H1 (cell line): ENCODE results near the gene SULF2. TPM values are rescaled to one million over a fixed set of nuclear protein-coding genes. Genes with fewer than 3 reads are reported as not detected.

Source experiments
- CTCF ChIA-PET: fragments of 300-600 bp; sonication (Branson Sonifier 250); formaldehyde crosslinking; loops from one replicate; lab custom pipeline; 2021; ENCODE audit not compliant: partially characterized antibody; lab: Charles Lee
- POLR2A ChIA-PET: fragments of 300-600 bp; sonication (Branson Sonifier 250); formaldehyde crosslinking; loops from one replicate; lab custom pipeline; 2021; ENCODE audit warnings: inconsistent platforms; ENCODE audit not compliant: partially characterized antibody; lab: Charles Lee
- DNase-seq, 2 experiments: peaks; one replicate each; pipeline versions ENCODE4 v3.0.0 to v3.0.0-alpha.2; 2010 to 2022; ENCODE audit warnings: low spot score in 2 of 2, low read depth in 1 of 2, mixed read lengths in 1 of 2
- FAIRE-seq: peaks from 2 replicates; lab custom pipeline; 2011; peaks lifted over from hg19 to GRCh38; lab: Jason Lieb, UNC
- H2AFZ ChIP-seq: 2 replicates; pipeline ENCODE4 v1.8.1; 2012; ENCODE audit warnings: low read length, inconsistent platforms
- H2AK5ac ChIP-seq: 2 replicates; pipeline ENCODE4 v1.6.1; 2013; ENCODE audit warnings: low read depth, low read length
- H2BK120ac ChIP-seq: replicated peaks from 2 replicates; pipeline ENCODE3; 2013; ENCODE audit warnings: low read depth, low read length, inconsistent platforms
- H2BK12ac ChIP-seq: 2 replicates; pipeline ENCODE4 v1.6.1; 2013; ENCODE audit warnings: low read depth, low read length
- H2BK15ac ChIP-seq: 2 replicates; pipeline ENCODE4 v1.6.1; 2013; ENCODE audit warnings: low read length
- H2BK20ac ChIP-seq: 2 replicates; pipeline ENCODE4 v1.6.1; 2013; ENCODE audit warnings: low read length
- H2BK5ac ChIP-seq: 2 replicates; pipeline ENCODE4 v1.6.1; 2013; ENCODE audit warnings: low read depth, low read length
- H3K14ac ChIP-seq: 2 replicates; pipeline ENCODE4 v1.6.1; 2013; ENCODE audit warnings: inconsistent platforms; ENCODE audit not compliant: insufficient read length
- H3K18ac ChIP-seq: 2 replicates; pipeline ENCODE4 v1.6.1; 2013; ENCODE audit warnings: low read length; ENCODE audit errors: extremely low read depth
- H3K23ac ChIP-seq: 2 replicates; pipeline ENCODE4 v1.6.1; 2013; ENCODE audit warnings: inconsistent platforms; ENCODE audit not compliant: insufficient read length
- H3K23me2 ChIP-seq: 2 replicates; pipeline ENCODE4 v1.6.1; 2013; ENCODE audit warnings: low read depth, low read length
- H3K27ac ChIP-seq: 2 replicates; pipeline ENCODE4 v1.6.1; 2011; ENCODE audit warnings: low read depth, low read length, inconsistent platforms
- H3K27me3 ChIP-seq, 4 experiments: replicated peaks in 1 of 4; 1 replicate in 1 of 4; 2 replicates in 3 of 4; pipeline versions ENCODE4 v1.6.1 to v1.8.1; 2011 to 2013; ENCODE audit warnings: low read length in 3 of 4, mild to moderate bottlenecking in 3 of 4, inconsistent platforms in 2 of 4, mixed read lengths in 2 of 4, moderate library complexity in 1 of 4; ENCODE audit not compliant: control insufficient read depth in 3 of 4, insufficient read depth in 3 of 4; ENCODE audit errors: extremely low read depth in 1 of 4
- H3K36me3 ChIP-seq, 4 experiments: 2 replicates each; pipeline versions ENCODE4 v1.6.1 to v1.8.1; 2011 to 2013; ENCODE audit warnings: mild to moderate bottlenecking in 4 of 4, low read length in 3 of 4, moderate library complexity in 2 of 4, control low read depth in 1 of 4, inconsistent platforms in 1 of 4; ENCODE audit not compliant: insufficient read depth in 4 of 4, control insufficient read depth in 2 of 4
- H3K4ac ChIP-seq: replicated peaks from 2 replicates; pipeline ENCODE3; 2013; ENCODE audit warnings: low read length, low read depth, mixed read lengths, inconsistent platforms; ENCODE audit not compliant: insufficient read length
- H3K4me1 ChIP-seq, 4 experiments: replicated peaks in 1 of 4; 1 replicate in 1 of 4; 2 replicates in 3 of 4; pipeline versions ENCODE4 v1.6.1 to v1.8.1; 2011 to 2013; ENCODE audit warnings: low read length in 3 of 4, inconsistent platforms in 2 of 4, mixed read lengths in 1 of 4; ENCODE audit not compliant: insufficient read depth in 4 of 4, control insufficient read depth in 3 of 4
- H3K4me2 ChIP-seq, 2 experiments: 2 replicates each; pipeline versions ENCODE4 v1.6.1 to v1.8.1; 2011 to 2013; ENCODE audit warnings: low read depth in 2 of 2, low read length in 2 of 2, control low read depth in 1 of 2, inconsistent platforms in 1 of 2, mild to moderate bottlenecking in 1 of 2; ENCODE audit not compliant: insufficient read depth in 1 of 2
- H3K4me3 ChIP-seq, 4 experiments: fragments of 200-600, 300-600 bp in 1 of 4; sonication (generic), shearing (Covaris generic), sonication (Bioruptor Twin) in 1 of 4; 2 replicates each; pipeline versions ENCODE4 v1.5.1 to v1.8.1; 2011 to 2016; ENCODE audit warnings: low read length in 4 of 4, low read depth in 3 of 4, control low read depth in 2 of 4, inconsistent platforms in 2 of 4, mild to moderate bottlenecking in 2 of 4, mixed read lengths in 1 of 4, moderate library complexity in 1 of 4; ENCODE audit not compliant: insufficient read depth in 2 of 4; ENCODE audit errors: extremely low read depth in 1 of 4
- H3K56ac ChIP-seq: replicated peaks from 2 replicates; pipeline ENCODE3; 2013; ENCODE audit warnings: low read depth, mild to moderate bottlenecking, mixed read lengths, low read length, inconsistent platforms; ENCODE audit not compliant: insufficient read length
- H3K79me1 ChIP-seq: 2 replicates; pipeline ENCODE4 v1.6.1; 2013; ENCODE audit warnings: low read depth, low read length, control low read depth
- H3K79me2 ChIP-seq, 2 experiments: 2 replicates each; pipeline versions ENCODE4 v1.6.1 to v1.8.1; 2012 to 2013; ENCODE audit warnings: low read length in 2 of 2, mild to moderate bottlenecking in 2 of 2, inconsistent platforms in 1 of 2; ENCODE audit not compliant: insufficient read depth in 2 of 2, control insufficient read depth in 1 of 2
- H3K9ac ChIP-seq, 4 experiments: replicated peaks in 1 of 4; 1 replicate in 1 of 4; 2 replicates in 3 of 4; pipeline versions ENCODE4 v1.6.1 to v1.8.1; 2011 to 2013; ENCODE audit warnings: low read depth in 3 of 4, low read length in 3 of 4, control low read depth in 2 of 4, mild to moderate bottlenecking in 2 of 4, moderate library complexity in 2 of 4, inconsistent platforms in 1 of 4; ENCODE audit errors: extremely low read depth in 1 of 4
- H3K9me3 ChIP-seq, 2 experiments: 2 replicates each; pipeline versions ENCODE4 v1.6.1 to v1.8.1; 2012 to 2013; ENCODE audit warnings: mild to moderate bottlenecking in 2 of 2, moderate library complexity in 2 of 2, control low read depth in 1 of 2, inconsistent platforms in 1 of 2, low read depth in 1 of 2, low read length in 1 of 2, mixed read lengths in 1 of 2; ENCODE audit not compliant: insufficient read depth in 2 of 2
- H4K20me1 ChIP-seq, 2 experiments: replicated peaks in 1 of 2; 2 replicates each; pipeline versions ENCODE3 to v1.8.1; 2011 to 2013; ENCODE audit warnings: inconsistent platforms in 2 of 2, low read length in 2 of 2, mild to moderate bottlenecking in 1 of 2; ENCODE audit not compliant: insufficient read depth in 2 of 2, control insufficient read depth in 1 of 2
- H4K5ac ChIP-seq: 2 replicates; pipeline ENCODE4 v1.6.1; 2013; ENCODE audit warnings: low read length, low read depth, mixed read lengths, inconsistent platforms; ENCODE audit not compliant: insufficient read length
- H4K8ac ChIP-seq: 2 replicates; pipeline ENCODE4 v1.8.0; 2013; ENCODE audit warnings: mild to moderate bottlenecking, moderate library complexity, low read length, inconsistent platforms; ENCODE audit not compliant: insufficient read depth; ENCODE audit errors: extremely low read depth
- H4K91ac ChIP-seq: replicated peaks from 2 replicates; pipeline ENCODE3; 2013; ENCODE audit warnings: low read length, mixed read lengths, inconsistent platforms; ENCODE audit not compliant: insufficient read length
- EZH2 ChIP-seq: fragments of 200-600 bp; sonication (generic); IDR thresholded peaks from 2 replicates; pipeline ENCODE4 v1.7.1; 2012; ENCODE audit warnings: low read depth, mild to moderate bottlenecking, moderate library complexity, low read length, inconsistent platforms; ENCODE audit not compliant: severe bottlenecking
- GTF2F1 ChIP-seq: IDR thresholded peaks from 2 replicates; pipeline ENCODE4 v1.6.1; 2012; ENCODE audit warnings: low read depth, low read length, improper control_type of control experiment, borderline replicate concordance
- HDAC6 ChIP-seq: IDR thresholded peaks from one replicate; pipeline ENCODE4 v1.7.1; 2012; ENCODE audit warnings: low read depth, mild to moderate bottlenecking, inconsistent platforms, low read length, moderate library complexity
- KDM5A ChIP-seq: fragments of 200-600 bp; IDR thresholded peaks from 2 replicates; pipeline ENCODE4 v1.7.1; 2012; ENCODE audit warnings: mild to moderate bottlenecking, low read length, inconsistent platforms, mixed read lengths
- PHF8 ChIP-seq: fragments of 200-600 bp; sonication (generic); conservative IDR thresholded peaks from 2 replicates; pipeline ENCODE4 v1.7.1; 2012; ENCODE audit warnings: low read depth, mild to moderate bottlenecking, inconsistent platforms, low read length, moderate library complexity
- SIRT6 ChIP-seq: IDR thresholded peaks from one replicate; pipeline ENCODE4 v1.7.1; 2012; ENCODE audit warnings: low read length, inconsistent platforms
- SRF ChIP-seq: IDR thresholded peaks from 2 replicates; pipeline ENCODE4 v1.6.1; 2011; ENCODE audit warnings: mild to moderate bottlenecking, low read depth, low read length, moderate library complexity
- SUZ12 ChIP-seq: fragments of 200-600 bp; sonication (generic); IDR thresholded peaks from 2 replicates; pipeline ENCODE4 v1.6.1; 2012; ENCODE audit warnings: mild to moderate bottlenecking, inconsistent platforms, low read length, moderate library complexity, mixed read lengths
- WGBS, 2 experiments: shearing (Covaris generic) in 1 of 2; methylation state at CpG; one replicate each; pipeline versions ENCODE4 v1.1.6 to v1.1.7; 2013 to 2015; ENCODE audit warnings: low lambda C conversion rate in 2 of 2, mixed read lengths in 2 of 2, inconsistent platforms in 1 of 2, low coverage in 1 of 2, missing lambda C conversion rate in 1 of 2; ENCODE audit not compliant: insufficient replicate concordance in 2 of 2, insufficient coverage in 1 of 2, insufficient read length in 1 of 2; ENCODE audit errors: extremely low coverage in 1 of 2, missing lambda C conversion rate in 1 of 2; 5-methylcytosine and 5-hydroxymethylcytosine counted together
- polyA plus RNA-seq, 7 experiments: library from polyadenylated mRNA; depleted of rRNA in 3 of 7; stranded (reverse) in 5 of 7; unstranded in 2 of 7; fragments of >200 nt in 5 of 7; fragments of 200-250 nt in 2 of 7; gene quantifications; 1 replicate in 5 of 7; 2 replicates in 1 of 7; 4 replicates in 1 of 7; pipeline versions ENCODE4 v1.2.1 to v1.2.3, GENCODE V29; 2011 to 2013; ENCODE audit warnings: missing spikeins in 2 of 7, mixed read lengths in 2 of 7
- total RNA-seq: library from RNA; stranded (reverse); fragmentation: NEBNext Ultra II Directional; extraction: Animal tissue kit (Norgen Biotek cat#: 25700); gene quantifications from 2 replicates; pipeline ENCODE4 v1.2.1, GENCODE V29; 2021
- TF ChIP-seq, protein P1 (sequence below): IDR thresholded peaks from 2 replicates; pipeline ENCODE4 v1.6.1; 2012; ENCODE audit warnings: low read length, inconsistent platforms

The SULF2 gene
- total and polyA plus RNA-seq, 2 of the 8 experiments (the other 6 are each of a cell fraction or from before 2014, with no cell fraction given): 15.7 to 28.2 TPM

- H4K5ac ChIP-seq: no peak overlapping the region
- H2BK5ac ChIP-seq: no peak overlapping the region
- H3K9me3 ChIP-seq: no peaks in the 10 kb centered on the region
- H3K4ac ChIP-seq: no peak overlapping the region
- no peak overlapping the region for H3K27ac ChIP-seq
- no peak overlapping the region for H3K56ac ChIP-seq
- H3K36me3 ChIP-seq: no peaks in the 10 kb centered on the region
- H2BK120ac ChIP-seq: no peak overlapping the region
- no peak overlapping the region for H3K14ac ChIP-seq
- H4K91ac ChIP-seq: no peak overlapping the region
- 87% methylated on average over 6 of the region's 6 CpGs; no CpG with 5 or more reads in 1 of the 2 experiments for WGBS, 2 experiments
- no peaks in the 10 kb centered on the region for H3K27me3 ChIP-seq
- DNase-seq (no peak), FAIRE-seq (no peak)
- no peak overlapping the region for H3K4me3 ChIP-seq
- no peak overlapping the region for H2BK15ac ChIP-seq
- no peak overlapping the region for H3K23ac ChIP-seq
- peaks cover 0 to 2% of the 10 kb centered on the region in 2 experiments for H4K20me1 ChIP-seq
- no peak overlapping the region for H2AK5ac ChIP-seq
- no peaks in the 10 kb centered on the region for H3K79me1 ChIP-seq
- H2BK12ac ChIP-seq: no peak overlapping the region
- H3K9ac ChIP-seq: no peak overlapping the region
- no peak overlapping the region for H3K18ac ChIP-seq
- no peak overlapping the region for H3K4me2 ChIP-seq
- H2BK20ac ChIP-seq: no peak overlapping the region
- no peak overlapping the region for H4K8ac ChIP-seq
- no peak overlapping the region for H2AFZ ChIP-seq
- CTCF ChIA-PET: interaction anchor here (0.9 to 9.7 kb wide), 10 partner anchors 9 to 940 kb away, joined by 3 to 92 read pairs (median 4); no protein-coding TSS in a partner anchor
- no peaks in the 10 kb centered on the region for H3K23me2 ChIP-seq
- H3K79me2 ChIP-seq: no peaks in the 10 kb centered on the region
- peaks cover 0 to 7% (median 1%) of the 10 kb centered on the region in 4 experiments; a peak in 5 of 7 replicates for H3K4me1 ChIP-seq
- POLR2A ChIA-PET: interaction anchor here (0.6 kb wide), 1 partner anchor 90 kb away, joined by 3 read pairs; no protein-coding TSS in a partner anchor
- TF ChIP-seq EZH2: no peak
- TF ChIP-seq SRF: no peak
- TF ChIP-seq, protein P1, sequence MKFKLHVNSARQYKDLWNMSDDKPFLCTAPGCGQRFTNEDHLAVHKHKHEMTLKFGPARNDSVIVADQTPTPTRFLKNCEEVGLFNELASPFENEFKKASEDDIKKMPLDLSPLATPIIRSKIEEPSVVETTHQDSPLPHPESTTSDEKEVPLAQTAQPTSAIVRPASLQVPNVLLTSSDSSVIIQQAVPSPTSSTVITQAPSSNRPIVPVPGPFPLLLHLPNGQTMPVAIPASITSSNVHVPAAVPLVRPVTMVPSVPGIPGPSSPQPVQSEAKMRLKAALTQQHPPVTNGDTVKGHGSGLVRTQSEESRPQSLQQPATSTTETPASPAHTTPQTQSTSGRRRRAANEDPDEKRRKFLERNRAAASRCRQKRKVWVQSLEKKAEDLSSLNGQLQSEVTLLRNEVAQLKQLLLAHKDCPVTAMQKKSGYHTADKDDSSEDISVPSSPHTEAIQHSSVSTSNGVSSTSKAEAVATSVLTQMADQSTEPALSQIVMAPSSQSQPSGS: no peak
- TF ChIP-seq HDAC6: no peak
- no peak for TF ChIP-seq SIRT6
- TF ChIP-seq PHF8: no peak
- no peak for TF ChIP-seq KDM5A
- TF ChIP-seq GTF2F1: no peak
- TF ChIP-seq SUZ12: no peak
Measured at GRCh38 chr20:47680804-47681529, 104.3 kb downstream of the SULF2 start.
